Measurements from ENCODE around the gene ERP44.
"Not testable (repeated sequence)": the region's sequence is repeated elsewhere in the genome, so short reads cannot be mapped to it uniquely, and the experiment has no call there.

The ERP44 gene

DNA sequence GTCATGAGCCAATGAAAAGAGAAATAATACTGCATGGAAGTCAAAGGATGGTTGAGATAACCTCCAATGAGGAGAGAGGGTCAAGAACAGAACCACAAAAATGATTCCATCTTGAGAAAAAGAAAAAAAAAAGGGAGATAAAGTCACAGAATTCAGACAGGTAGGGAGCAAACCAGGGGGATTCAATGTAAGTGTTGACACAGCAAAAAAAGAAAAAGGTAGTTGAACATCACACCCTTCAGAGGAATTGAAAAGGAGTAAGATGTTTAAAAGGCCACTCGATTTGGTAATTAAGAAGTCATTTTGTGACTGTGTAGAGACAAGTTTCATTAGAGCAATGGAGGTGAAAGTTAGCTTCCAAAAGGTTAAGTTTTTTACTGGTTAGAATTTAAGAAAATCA, 79.3 kb downstream of the ERP44 start:
- in situ Hi-C loops (cut with HindIII; ENCODE audit: low sequenced_read_pairs): no loop called here

DNA sequence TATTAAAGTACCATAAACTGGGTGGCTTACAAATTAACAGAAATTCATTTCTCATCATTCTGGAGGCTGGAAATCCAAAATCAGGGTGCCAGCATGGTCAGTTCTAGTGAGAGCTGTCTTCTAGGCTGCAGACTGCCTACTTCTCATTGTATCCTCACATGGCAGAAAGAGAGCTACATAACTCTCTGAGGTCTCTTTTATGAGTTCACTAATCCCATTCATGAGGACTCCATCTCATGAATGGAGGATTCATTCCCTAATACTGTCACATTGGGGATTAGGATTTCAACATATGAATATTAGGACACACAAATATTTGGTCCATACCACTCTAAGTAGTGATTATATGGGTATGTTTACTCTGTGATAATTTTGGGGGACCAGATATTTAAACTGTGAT, 84.0 kb downstream of the ERP44 start:
- in situ Hi-C loops (cut with HindIII; ENCODE audit: low sequenced_read_pairs): no loop called here

DNA sequence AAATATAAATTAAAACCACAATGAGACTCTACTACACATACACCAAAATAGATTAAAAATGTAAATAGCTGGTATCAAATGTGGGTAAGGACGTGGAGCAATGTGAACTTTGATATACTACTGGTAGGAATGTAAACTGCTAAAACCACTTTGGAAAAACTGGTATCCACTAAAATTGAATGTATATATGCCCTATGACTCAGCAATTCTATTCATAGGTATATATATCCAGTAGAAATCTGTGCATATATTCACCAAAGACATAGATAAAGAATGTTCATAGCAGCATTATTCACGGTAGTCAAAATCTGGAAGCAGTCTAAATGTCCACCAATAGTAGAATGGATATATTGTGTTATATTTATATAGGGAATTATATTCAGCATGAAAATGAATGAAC, 85.2 kb downstream of the ERP44 start:
- in situ Hi-C loops (cut with HindIII; ENCODE audit: low sequenced_read_pairs): no loop called here

DNA sequence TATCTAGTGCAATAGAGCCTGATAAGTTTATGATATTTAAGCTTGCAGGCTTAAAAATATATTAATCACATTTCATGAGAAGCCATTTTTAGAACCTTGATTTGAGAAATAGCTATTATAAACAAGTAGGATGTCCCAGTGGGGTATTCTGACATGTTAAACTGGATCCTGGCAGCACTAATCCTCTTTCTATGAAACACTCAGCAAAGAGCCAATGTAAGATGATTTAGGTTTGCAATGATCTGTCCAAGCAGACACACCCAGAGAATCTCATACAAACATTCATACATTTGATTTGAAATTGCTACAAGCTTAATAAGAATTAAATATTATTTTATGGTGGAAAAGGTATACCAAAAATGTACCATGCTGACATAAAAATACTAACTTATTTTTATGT, 86.5 kb downstream of the ERP44 start:
- in situ Hi-C loops (cut with HindIII; ENCODE audit: low sequenced_read_pairs): no loop called here

DNA sequence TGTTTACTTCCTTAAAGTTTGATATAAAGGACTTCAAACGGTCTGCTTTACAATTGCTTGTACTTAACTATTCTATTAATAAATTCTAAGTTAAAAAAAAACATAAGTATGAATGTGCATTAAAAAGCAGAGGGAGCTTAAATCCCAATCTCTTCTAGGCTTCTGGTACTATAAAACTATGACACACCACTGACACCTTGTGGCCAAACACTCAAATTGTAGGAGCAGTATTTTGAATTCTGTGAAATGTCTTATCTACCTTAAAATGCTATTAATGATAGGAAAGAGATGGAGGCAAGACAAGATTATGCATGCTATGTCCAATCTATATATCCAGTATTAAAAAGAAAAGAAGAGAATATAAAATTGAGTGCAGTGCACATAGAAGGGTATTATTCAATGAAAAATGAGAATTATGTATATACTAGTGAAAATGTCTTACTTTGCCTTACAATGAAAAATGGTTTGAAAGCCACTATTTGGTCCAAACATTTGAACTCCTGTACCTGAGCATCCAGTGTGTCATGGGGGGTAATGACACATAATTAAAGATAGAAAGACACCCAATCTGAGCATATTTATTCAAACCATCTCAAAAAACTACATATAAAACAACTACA, 87.6 kb downstream of the ERP44 start:
- in situ Hi-C loops (cut with HindIII; ENCODE audit: low sequenced_read_pairs): no loop called here

DNA sequence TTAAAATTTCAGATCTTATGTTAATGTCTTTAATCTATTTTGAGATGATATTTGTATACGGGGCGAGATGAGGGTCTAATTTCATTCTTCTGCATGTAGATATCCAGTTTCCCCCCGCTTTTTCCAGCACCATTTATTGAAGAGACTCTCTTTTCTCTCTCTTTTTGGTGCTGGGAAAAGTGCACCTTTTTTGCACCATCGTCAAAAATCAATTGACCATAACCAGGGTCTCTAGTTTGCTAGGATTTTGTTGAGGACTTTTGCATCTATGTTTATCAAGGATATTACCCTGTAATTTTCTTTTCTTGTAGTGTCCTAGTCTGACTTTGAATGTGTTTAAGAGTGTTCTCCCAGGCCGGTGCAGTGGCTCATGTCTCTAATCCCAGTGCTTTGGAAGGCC, 99.0 kb downstream of the ERP44 start:
- in situ Hi-C loops (cut with HindIII; ENCODE audit: low sequenced_read_pairs): no loop called here

DNA sequence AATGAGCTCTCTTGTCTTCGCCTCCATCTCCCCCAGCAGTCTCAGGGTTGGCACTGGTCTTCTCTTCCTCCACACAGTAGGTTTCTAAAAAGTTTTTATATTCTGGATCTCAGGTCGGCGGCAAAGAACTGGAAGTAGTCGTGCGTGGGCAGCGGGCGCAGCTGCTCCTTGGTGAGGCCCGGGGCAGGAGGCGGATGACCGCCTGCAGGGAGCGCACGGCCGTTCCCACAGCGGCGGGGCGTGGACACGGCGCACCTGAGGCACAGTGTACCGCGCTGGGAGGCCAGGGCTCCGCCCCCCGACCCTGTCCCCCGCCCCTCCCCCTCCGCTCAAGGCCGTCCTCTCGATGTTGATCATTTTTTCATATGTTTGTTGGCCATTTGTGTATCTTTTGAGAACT, 99.9 kb downstream of the ERP44 start:
- in situ Hi-C loops (cut with HindIII; ENCODE audit: low sequenced_read_pairs): no loop called here

DNA sequence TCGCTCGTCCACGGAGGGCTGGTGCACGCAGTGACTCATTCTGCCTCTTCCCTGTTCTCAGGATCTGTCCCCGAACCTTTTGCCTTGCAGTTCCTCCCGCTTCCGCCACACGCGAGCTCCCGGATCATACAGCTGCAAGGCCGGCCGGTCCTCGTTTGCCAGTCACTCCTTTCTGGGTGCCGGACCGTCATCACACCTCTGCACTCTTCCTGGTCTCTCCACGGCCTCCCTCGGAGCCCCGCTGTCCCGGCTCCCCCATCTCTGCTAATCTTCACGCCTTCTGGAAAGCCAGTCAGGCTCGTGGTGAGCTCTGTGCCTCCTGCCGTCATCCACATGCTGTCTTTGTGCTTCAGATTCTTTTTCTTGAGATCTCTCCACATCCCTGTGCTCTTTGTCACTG, 100.5 kb downstream of the ERP44 start:
- in situ Hi-C loops (cut with HindIII; ENCODE audit: low sequenced_read_pairs): no loop called here

DNA sequence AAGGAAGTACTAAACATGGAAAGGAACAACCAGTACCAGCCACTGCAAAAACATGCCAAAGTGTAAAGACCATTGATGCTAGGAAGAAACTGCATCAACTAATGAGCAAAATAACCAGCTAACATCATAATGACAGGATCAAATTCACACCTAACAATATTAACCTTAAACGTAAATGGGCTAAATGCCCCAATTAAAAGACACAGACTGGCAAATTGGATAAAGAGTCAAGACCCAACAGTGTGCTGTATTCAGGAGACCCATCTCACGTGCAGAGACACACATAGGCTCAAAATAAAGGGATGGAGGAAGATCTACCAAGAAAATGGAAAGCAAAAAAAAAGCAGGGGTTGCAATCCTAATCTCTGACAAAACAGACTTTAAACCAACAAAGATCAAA, 108.3 kb downstream of the ERP44 start:
- in situ Hi-C loops (cut with HindIII; ENCODE audit: low sequenced_read_pairs): not testable (repeated sequence)

DNA sequence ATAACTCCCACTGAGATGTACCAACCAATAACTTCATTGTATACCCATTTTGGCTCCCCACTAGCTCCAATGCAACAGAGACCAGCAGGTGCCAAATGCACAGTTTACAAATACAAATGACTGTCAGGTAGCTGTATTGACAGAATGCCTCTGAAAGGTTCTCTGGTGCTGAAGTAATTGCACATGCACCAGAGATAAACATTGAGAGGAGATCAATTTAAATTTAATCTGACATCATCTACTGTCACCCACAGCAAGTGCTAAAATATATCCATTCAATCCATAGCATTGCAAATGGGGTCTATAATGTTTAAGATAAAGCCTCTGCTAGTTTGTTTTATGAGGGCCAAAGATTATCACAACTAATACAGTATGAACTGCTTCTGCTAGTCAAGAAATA, 112.2 kb downstream of the ERP44 start:
- in situ Hi-C loops (cut with HindIII; ENCODE audit: low sequenced_read_pairs): no loop called here

DNA sequence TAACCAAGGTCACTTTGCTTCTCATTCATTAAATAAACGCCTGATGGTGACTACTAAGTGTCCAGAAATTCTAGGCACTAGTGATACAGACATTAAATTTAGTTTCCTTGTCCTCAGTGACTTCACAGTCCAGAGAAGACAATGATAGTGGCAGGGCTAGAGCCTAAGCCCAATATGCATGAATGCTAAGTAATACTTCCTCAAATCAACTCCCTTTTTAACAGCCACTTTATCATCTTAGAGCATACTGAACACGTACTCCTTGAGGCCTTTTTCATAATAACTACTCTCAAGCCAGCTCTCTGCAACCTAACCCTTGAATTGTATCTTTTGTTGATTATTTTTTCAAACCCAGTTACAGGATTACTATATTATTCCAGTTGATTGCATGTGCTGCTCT, 118.2 kb downstream of the ERP44 start:
- in situ Hi-C loops (cut with HindIII; ENCODE audit: low sequenced_read_pairs): no loop called here

DNA sequence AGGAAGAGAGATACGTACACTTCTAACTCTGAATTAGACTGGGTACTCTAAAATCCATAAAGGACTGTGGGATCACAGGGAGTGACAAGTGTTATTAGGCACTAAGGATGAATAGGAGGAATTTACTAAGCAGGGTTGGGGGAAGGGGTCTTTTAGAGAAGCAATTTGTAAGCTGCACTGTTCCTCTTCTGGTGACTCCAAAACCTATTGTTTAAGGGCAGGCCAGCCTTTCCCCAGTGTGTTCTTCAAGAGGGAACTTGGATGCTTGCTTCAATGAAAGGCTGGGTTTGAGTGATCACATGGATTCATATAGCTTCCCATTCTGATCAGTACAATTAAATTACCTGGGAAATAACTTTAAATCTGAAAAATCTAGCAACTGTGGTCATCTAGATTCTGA, 120.6 kb downstream of the ERP44 start:
- in situ Hi-C loops (cut with HindIII; ENCODE audit: low sequenced_read_pairs): no loop called here

DNA sequence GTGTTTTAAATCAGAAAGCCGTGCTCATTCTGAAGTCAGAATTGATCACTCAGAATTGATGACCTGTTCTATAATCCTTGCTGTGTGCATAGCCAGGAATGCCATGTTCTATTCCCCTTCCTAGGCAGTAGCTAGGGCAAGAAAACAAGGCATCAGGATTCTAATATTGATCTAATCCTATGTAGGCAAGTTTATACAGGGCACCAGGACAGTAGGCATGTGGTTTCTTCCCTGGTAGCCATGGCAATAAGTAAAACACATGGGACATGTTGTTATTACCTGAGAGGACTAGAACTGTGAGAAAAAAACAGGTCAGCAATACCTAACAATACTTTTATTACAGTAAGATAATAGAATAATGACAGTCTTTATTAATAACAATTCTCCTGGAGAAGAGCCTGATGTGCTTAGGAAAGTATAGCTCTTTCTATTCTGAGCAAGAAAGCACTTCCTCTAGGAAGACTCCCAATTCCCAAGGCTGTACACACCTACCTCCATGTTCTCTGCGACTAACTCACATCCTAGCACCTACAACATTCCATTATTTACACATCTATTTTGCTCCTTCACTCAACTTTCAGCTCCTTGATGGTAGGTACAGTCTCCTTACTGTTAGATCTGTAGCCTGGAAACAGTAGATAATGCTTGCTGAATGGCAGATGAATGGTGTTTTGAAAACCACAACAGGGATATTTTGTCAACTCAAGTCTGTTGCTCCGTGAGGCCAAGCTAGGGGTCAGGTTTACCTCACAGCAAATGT, 121.6 kb downstream of the ERP44 start:
- in situ Hi-C loops (cut with HindIII; ENCODE audit: low sequenced_read_pairs): no loop called here

DNA sequence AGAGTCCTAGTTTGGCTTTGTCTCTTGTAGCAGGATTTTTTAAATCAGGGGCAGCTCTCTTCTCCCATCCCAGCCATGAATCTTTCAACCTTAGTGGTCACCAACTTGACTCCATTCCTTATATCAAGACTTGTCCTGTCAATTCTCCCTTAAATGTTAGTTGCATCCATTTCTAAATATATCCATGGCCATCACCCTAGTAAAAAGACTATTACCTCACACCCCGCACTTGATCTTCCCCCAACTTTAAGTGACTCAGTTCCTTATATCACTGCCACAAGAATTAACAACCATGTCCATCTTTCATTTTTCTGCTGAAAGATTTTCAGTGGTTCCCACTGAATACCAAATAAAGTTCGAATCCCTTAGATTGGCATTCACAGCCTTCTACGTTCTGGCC, 125.3 kb downstream of the ERP44 start:
- in situ Hi-C loops (cut with HindIII; ENCODE audit: low sequenced_read_pairs): no loop called here

DNA sequence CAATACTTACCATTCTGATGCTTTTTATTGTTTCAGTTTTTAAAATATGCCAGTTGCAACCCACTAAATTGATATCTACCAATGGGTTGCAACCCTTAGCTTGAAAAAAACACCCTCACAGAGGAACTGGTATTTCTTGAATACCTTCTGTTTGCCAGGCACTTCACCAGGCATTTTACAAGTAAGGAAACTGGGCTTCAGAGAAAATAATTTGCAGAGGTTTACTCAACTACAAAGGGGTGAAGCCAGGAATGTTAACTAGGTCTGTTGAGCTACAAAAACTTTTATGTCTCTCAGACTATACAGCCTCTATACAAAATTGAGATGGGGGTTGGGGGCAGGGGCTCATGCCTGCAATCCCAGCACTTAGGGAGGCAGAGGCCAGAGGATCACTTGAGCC, 127.4 kb downstream of the ERP44 start:
- in situ Hi-C loops (cut with HindIII; ENCODE audit: low sequenced_read_pairs): no loop called here

DNA sequence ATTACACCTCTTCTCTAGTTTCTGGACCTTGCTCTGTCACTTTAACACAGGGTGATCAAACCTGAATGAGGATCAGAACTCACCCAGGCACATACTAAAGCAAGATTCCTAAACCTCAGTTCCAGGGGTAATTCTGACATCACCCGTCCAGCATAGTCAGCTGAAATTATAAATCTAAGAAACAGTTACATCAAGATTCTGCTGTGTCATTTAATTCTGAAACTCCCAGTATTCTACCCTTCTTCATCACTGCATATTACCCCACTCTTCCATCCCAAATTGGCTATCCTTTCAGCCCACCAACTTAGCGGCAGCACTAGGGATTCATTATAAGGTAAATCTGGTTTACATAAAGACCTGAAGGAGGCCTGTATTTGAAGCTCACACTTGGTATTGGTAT, 128.3 kb downstream of the ERP44 start:
- in situ Hi-C loops (cut with HindIII; ENCODE audit: low sequenced_read_pairs): no loop called here

DNA sequence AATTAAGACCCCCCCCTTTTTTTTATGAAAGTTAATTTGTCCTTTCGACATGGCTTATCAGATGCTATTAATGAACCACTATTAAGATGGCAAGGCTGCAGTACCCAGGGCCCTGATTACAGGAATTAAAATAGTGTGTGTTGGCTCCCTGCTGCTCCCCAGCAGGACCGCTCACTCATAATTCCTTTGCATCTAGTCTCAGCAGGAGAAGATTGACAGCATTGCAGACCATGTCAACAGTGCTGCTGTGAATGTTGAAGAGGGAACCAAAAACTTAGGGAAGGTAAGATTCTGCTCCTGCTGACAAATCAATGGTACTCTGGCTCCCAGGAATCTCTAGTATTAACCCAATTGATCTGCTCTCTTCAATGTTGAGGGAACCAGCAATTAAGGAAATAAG, 131.3 kb downstream of the ERP44 start:
- in situ Hi-C loops (cut with HindIII; ENCODE audit: low sequenced_read_pairs): no loop called here

DNA sequence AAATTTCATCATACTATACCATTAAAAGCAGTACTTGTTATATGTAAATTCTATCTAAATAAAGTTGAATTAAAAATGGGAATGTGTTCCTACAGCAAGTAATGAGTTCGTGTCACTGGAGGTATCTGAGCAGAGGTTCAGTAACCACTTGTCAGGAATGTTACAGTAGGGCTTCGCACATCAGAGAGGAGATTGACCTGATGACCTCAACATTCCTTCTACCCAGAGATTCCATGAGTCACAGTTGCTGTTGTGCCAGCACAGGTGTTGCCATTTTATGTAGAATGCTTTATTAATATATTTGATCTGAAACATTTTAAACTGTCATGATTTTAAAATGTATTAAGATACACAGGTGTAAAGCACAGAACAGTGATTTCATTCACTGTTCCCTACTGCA, 132.1 kb downstream of the ERP44 start:
- in situ Hi-C loops (cut with HindIII; ENCODE audit: low sequenced_read_pairs): no loop called here

DNA sequence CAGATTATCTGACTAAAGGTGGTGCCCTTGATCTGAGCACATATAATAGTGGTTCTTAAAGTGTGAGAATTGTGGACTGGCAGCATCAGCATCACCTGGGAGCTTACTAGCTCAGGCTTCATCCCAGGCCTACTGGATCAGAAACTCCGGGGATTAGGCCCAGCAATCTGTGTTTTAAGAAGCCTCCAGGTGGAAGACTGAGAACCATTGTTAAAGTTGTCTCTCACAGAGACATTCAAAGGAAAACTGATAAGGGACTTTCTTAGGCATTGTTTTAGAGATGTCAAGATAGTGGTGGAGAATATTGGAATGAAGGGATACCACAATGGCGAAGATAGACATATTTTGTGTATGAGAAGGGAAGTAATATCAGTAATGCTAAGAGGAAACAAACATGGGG, 132.8 kb downstream of the ERP44 start:
- in situ Hi-C loops (cut with HindIII; ENCODE audit: low sequenced_read_pairs): no loop called here

DNA sequence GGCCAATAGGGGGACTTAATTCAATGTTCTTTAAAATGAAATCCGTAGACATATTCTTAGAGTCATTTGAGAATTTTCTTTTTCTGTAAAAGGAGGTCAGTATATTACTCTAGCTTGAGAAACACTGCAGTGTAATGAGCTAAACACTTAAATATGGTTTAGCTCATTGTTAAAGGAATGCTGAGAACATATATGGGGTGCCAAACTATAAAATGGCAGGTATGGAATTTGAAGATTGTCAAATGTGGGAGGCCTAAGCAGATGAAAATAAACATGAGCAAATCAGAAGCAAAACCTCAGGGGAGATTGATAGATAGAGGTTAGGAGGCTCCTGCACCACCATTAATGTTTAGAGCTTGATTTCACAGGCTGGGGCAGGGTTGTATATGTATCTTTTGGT, 134.5 kb downstream of the ERP44 start:
- in situ Hi-C loops (cut with HindIII; ENCODE audit: low sequenced_read_pairs): no loop called here

DNA sequence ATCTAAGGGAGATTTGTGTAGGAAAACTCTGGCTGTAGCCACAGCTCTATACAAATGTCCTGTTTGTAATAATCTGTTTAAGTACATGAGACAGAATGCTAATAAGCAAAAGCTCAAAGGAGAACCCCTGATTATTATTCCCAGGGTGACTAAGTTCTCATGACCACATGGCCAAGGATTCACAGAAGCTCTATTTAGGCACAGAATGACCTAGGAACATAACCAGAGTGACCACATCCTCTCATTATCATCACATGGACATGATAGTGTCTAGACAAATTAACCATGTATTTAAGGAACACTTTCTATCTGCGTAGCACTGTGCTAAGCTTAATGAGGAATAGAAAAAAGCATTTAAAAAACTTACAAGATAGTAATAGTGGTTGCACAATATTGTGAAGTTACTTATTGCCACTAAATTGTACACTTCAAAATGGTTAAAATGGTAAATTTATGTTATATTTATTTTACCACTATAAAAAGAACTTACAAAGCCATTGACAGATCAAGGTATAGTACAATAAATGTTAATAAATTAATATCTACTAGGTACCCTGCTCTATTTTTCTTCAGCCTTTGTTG, 136.0 kb downstream of the ERP44 start:
- in situ Hi-C loops (cut with HindIII; ENCODE audit: low sequenced_read_pairs): no loop called here

DNA sequence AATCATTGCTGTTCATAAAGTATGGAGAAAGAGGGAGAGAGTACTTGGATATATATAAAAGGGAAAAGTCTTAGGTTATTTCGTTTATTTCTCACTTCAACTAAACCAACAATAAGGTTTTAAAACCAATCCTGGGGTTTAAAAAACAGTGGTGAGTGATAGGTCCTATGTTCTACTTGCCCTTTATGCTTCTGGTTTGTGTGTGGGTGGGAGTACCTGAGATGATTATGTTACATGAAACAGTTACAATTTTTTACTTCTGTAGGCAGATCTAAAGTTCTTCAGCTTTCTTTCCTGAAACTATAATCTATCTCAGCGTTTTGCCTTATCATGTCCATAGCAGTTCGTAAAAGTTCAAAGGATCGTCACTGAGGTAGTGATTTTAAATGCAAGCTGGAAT, 143.2 kb downstream of the ERP44 start:
- in situ Hi-C loops (cut with HindIII; ENCODE audit: low sequenced_read_pairs): no loop called here

DNA sequence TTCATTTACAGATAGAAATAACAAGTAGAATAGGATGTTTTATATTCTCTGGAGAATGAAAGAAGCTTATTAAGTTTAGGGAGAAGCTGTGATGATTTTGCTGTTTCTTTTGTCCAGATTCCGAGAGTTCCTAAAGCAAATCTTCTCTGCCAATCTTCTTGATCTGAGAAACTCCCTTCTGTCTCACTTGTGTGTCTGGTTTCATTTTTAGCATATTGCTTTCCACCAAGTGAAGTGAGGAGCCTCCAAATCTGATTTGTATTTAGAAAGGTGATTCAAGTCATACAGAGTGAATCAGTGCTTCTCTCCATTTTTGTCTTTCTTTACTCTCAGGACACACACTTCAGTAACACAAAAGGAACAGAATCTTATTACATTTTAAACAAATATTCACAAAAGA, 144.0 kb downstream of the ERP44 start:
- in situ Hi-C loops (cut with HindIII; ENCODE audit: low sequenced_read_pairs): no loop called here
